Activated CD8-positive, alpha-beta memory T cell treated with anti-CD3 and anti-CD28 coated beads for 36 hours (primary cell): ENCODE data around the gene DCTN4. TPM values are rescaled to one million over a fixed set of nuclear protein-coding genes. Genes with fewer than 3 reads are reported as not detected.
"Not testable (repeated sequence)": the region's sequence is repeated elsewhere in the genome, so short reads cannot be mapped to it uniquely, and the experiment has no call there.

ENCODE experiments used
- CTCF ChIA-PET: fragments of 350-600 bp; sonication (Branson Sonifier 250); formaldehyde crosslinking; loops from one replicate; lab custom pipeline; 2021; ENCODE audit warnings: antibody characterized with exemption; lab: Charles Lee
- POLR2A ChIA-PET: fragments of 350-600 bp; sonication (Branson Sonifier 250); formaldehyde crosslinking; loops from one replicate; lab custom pipeline; 2021; ENCODE audit warnings: antibody characterized with exemption; lab: Charles Lee
- total RNA-seq, 2 experiments: library from RNA; stranded (reverse); gene quantifications; one replicate each; pipeline ENCODE4 v1.2.3, GENCODE V29; 2021

The DCTN4 gene
- total RNA-seq, 2 experiments from 2014 or later: 30.6 to 32.9 TPM

GRCh38 chr5:150757087-150757649, 1.6 kb downstream of the DCTN4 start:
- ChIA-PET POLR2A (interaction anchor here (1.0 kb wide), 1 partner anchor 55 kb away, joined by 3 read pairs; no protein-coding TSS in a partner anchor), CTCF (interaction anchor here (0.5 to 2.0 kb wide), 3 partner anchors 22 to 480 kb away, joined by 3 to 10 read pairs (median 6); partner anchors contain the start of gene SMIM3)

GRCh38 chr5:150753863-150754262, 5.0 kb downstream of the DCTN4 start:
- ChIA-PET POLR2A (no interaction called here), CTCF (no interaction called here)

GRCh38 chr5:150753463-150753862, 5.4 kb downstream of the DCTN4 start:
- ChIA-PET CTCF (no interaction called here), POLR2A (interaction anchor here (0.7 kb wide), 1 partner anchor 94 kb away, joined by 3 read pairs; no protein-coding TSS in a partner anchor)

- ChIA-PET CTCF (no interaction called here), POLR2A (interaction anchor here (0.8 kb wide), 1 partner anchor 10 kb away, joined by 4 read pairs; no protein-coding TSS in a partner anchor)
Observed at GRCh38 chr5:150751096-150751891, 7.5 kb downstream of the DCTN4 start.

- ChIA-PET CTCF (no interaction called here), POLR2A (interaction anchor here (0.8 kb wide), 1 partner anchor 11 kb away, joined by 4 read pairs; no protein-coding TSS in a partner anchor)
Observed at GRCh38 chr5:150750469-150750868, 8.3 kb downstream of the DCTN4 start.

GRCh38 chr5:150743142-150743488, 15.7 kb downstream of the DCTN4 start:
- POLR2A ChIA-PET, CTCF ChIA-PET: not testable (repeated sequence)

GRCh38 chr5:150742455-150743141, 16.2 kb downstream of the DCTN4 start:
- CTCF ChIA-PET: interaction anchor here (1.1 kb wide), 1 partner anchor 14 kb away, joined by 4 read pairs; no protein-coding TSS in a partner anchor
- POLR2A ChIA-PET: not testable (repeated sequence)

GRCh38 chr5:150740992-150741391, 17.8 kb downstream of the DCTN4 start:
- CTCF ChIA-PET: interaction anchor here (1.3 kb wide), 1 partner anchor 38 kb away, joined by 4 read pairs; the partner anchor contains the start of gene SMIM3
- POLR2A ChIA-PET: no interaction called here

GRCh38 chr5:150738862-150739261, 20.0 kb downstream of the DCTN4 start:
- ChIA-PET POLR2A (no interaction called here), CTCF (no interaction called here)

GRCh38 chr5:150734579-150735384, 24.0 kb downstream of the DCTN4 start:
- POLR2A ChIA-PET: no interaction called here

GRCh38 chr5:150731669-150732242, 27.1 kb downstream of the DCTN4 start:
- POLR2A ChIA-PET: interaction anchor here (1.6 kb wide), 1 partner anchor 26 kb away, joined by 4 read pairs; no protein-coding TSS in a partner anchor
- CTCF ChIA-PET: interaction anchor here (0.7 kb wide), 1 partner anchor 30 kb away, joined by 3 read pairs; no protein-coding TSS in a partner anchor

More at GRCh38 chr5:150734579-150735384, 24.0 kb downstream of the DCTN4 start:
- CTCF ChIA-PET: interaction anchor here (0.8 to 1.1 kb wide), 3 partner anchors 44 to 112 kb away, joined by 3 read pairs; partner anchors contain the start of genes IRGM and SMIM3

GRCh38 chr5:150729859-150730258, 29.0 kb downstream of the DCTN4 start:
- ChIA-PET CTCF (no interaction called here), POLR2A (no interaction called here)

GRCh38 chr5:150723845-150724244, 35.0 kb downstream of the DCTN4 start:
- CTCF ChIA-PET: no interaction called here

GRCh38 chr5:150710165-150710564, 48.7 kb downstream of the DCTN4 start:
- POLR2A ChIA-PET: no interaction called here
- CTCF ChIA-PET: interaction anchor here (0.5 kb wide), 1 partner anchor 350 kb away, joined by 3 read pairs; no protein-coding TSS in a partner anchor

More at GRCh38 chr5:150723845-150724244, 35.0 kb downstream of the DCTN4 start:
- POLR2A ChIA-PET: no interaction called here

GRCh38 chr5:150706776-150707390, 51.9 kb downstream of the DCTN4 start:
- ChIA-PET CTCF (no interaction called here), POLR2A (no interaction called here)

GRCh38 chr5:150703762-150704161, 55.1 kb downstream of the DCTN4 start:
- CTCF ChIA-PET: interaction anchor here (0.6 kb wide), 1 partner anchor 253 kb away, joined by 3 read pairs; no protein-coding TSS in a partner anchor
- POLR2A ChIA-PET: no interaction called here

GRCh38 chr5:150700594-150701377, 58.0 kb downstream of the DCTN4 start, which contains the start of gene RBM22:
Gene RBM22 (minus strand): TSS chr5:150701062. CDS start chr5:150700985, 77 bp downstream.
- ChIA-PET CTCF (interaction anchor here (0.5 to 3.4 kb wide), 9 partner anchors 8 to 256 kb away, joined by 3 to 15 read pairs (median 3); partner anchors contain the start of genes IRGM, RPS14 and SMIM3), POLR2A (interaction anchor here (0.6 to 2.7 kb wide), 11 partner anchors 58 to 740 kb away, joined by 3 to 12 read pairs (median 4); partner anchors contain the start of genes DCTN4, IRGM, SLC26A2 and SMIM3)
